ENCODE data around the gene CPSF7.
A peak's percentile ranks its signal among the peaks of the same experiment; 100 is the strongest.

DNA sequence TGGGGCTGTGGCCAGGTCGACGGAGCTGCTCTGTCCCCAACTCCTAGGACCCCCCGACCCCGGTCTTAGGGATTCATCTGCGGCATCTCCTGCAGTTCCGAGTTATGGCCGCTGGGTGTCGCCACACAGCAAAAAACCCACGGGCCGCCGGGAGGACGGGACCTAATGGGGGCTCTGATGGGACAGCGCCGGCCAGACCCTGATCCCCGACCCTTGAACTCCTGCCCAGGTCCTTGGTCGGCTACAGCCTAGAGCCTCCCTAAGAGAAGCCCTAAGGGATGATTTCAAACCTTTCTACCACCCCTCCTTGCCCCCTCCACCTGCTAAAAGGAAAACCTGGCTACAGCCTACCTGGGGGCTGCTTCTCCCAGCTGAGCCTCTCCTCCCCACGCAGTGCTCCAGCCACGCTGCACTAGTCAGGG, 48.0 kb upstream of the CPSF7 start:
- TF ChIP-seq, protein P1, sequence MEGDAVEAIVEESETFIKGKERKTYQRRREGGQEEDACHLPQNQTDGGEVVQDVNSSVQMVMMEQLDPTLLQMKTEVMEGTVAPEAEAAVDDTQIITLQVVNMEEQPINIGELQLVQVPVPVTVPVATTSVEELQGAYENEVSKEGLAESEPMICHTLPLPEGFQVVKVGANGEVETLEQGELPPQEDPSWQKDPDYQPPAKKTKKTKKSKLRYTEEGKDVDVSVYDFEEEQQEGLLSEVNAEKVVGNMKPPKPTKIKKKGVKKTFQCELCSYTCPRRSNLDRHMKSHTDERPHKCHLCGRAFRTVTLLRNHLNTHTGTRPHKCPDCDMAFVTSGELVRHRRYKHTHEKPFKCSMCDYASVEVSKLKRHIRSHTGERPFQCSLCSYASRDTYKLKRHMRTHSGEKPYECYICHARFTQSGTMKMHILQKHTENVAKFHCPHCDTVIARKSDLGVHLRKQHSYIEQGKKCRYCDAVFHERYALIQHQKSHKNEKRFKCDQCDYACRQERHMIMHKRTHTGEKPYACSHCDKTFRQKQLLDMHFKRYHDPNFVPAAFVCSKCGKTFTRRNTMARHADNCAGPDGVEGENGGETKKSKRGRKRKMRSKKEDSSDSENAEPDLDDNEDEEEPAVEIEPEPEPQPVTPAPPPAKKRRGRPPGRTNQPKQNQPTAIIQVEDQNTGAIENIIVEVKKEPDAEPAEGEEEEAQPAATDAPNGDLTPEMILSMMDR (IDR thresholded peaks at IDR 0.05), result peak; percentile 95
- no peak for TF ChIP-seq EZH2 (IDR thresholded peaks at IDR 0.05; ENCODE audit: borderline replicate concordance, insufficient read depth, low read depth, low read length, poor library complexity, severe bottlenecking)
